ENCODE measurements around the gene GAB2.
A peak's percentile ranks its signal among the peaks of the same experiment; 100 is the strongest.

GAB2 gene

DNA sequence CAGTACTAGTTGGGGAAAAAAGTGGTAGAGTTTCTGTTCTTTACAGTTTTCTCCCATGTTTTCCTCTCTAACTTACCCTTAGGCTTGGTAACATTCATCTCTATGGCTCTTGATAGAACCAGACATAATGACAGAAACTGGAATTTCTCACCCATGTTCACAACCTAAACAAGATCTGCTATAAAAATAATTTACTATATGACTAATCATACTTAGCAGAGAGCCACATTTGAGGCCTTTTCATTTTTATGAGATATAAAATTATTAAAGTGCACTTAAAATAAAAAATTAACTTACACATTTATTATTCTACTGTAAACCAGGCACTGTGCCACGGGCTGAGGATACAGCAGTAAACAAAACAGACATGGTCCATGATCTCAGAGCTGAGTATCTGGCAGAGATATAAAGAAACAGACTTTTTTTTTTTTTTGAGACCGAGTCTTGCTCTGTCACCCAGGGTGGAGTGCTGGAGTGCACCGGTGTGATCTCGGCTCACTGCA, 98.1 kb downstream of the GAB2 start:
- peak overlapping the region; percentile 68 to 92 (median 81) for H3K27ac Mint-ChIP-seq
- H3K27me3 Mint-ChIP-seq (ENCODE audit: low read depth), result no peaks in the 10 kb centered on the region
- H3K36me3 Mint-ChIP-seq (ENCODE audit: low read depth), result no peaks in the 10 kb centered on the region

DNA sequence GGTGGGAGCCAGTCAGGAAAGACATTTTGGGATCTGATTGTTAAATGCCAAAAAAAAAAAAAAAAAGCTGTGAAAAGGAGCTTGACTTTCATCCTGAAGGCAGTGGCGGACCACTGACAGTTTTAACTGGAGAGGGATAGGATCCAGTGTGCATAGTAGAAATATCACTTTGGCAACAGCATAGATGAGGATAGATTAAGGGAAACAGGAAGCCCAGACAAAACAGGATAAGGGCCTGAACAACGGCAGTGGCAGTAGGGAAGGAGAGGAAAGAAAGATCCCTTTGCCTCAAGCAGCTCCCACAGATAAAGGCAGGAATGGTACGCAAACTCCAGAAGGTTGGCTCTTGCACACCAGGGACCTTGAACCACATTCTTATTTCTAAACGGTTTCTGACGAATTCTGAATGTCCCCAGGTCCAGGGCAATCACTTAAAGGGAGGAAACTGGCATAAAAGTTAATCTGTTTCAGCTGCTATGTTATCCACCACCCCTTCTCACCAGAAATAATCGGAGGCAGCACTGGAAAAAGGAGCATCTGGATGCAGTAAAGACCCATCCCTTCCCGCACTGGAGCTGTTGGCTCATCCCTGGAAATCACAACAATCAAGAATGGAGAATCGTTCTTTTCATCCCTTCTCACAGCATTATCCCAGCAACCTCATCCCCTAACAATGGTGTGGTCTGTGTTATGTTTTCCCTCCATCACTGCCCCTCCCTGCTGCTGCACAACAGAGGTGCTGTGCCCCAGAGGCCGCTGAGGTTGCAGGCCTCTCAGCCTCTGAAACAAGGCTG, 99.1 kb downstream of the GAB2 start:
- peak overlapping the region in 2 of 3 experiments; percentile 10 to 62 for H3K4me3 Mint-ChIP-seq
- H3K27me3 Mint-ChIP-seq (ENCODE audit: low read depth), result no peaks in the 10 kb centered on the region
- H3K4me1 Mint-ChIP-seq, result peaks cover 67% of the 10 kb centered on the region
- no peaks in the 10 kb centered on the region for H3K36me3 Mint-ChIP-seq (ENCODE audit: low read depth)
- peaks cover 7% of the 10 kb centered on the region for H3K9me3 Mint-ChIP-seq
- peak overlapping the region; percentile 68 to 92 (median 81) for H3K27ac Mint-ChIP-seq
- TF ChIP-seq CTCF (IDR thresholded peaks at IDR 0.05; ENCODE audit: unreplicated experiment in 3 of 3), result no peak

More for the DNA sequence above, 98.1 kb downstream of the GAB2 start:
- Mint-ChIP-seq H3K4me3 (peak overlapping the region in 1 of 3 experiments; percentile 62), H3K4me1 (peaks cover 59% of the 10 kb centered on the region), H3K9me3 (peaks cover 7% of the 10 kb centered on the region)
- TF ChIP-seq CTCF (IDR thresholded peaks at IDR 0.05; ENCODE audit: unreplicated experiment in 3 of 3), result no peak

- Mint-ChIP-seq H3K4me1 (peaks cover 78% of the 10 kb centered on the region), H3K27ac (peak overlapping the region in 1 of 3 experiments; percentile 80), H3K27me3 (ENCODE audit: low read depth) (no peaks in the 10 kb centered on the region), H3K4me3 (no peak overlapping the region), H3K9me3 (no peaks in the 10 kb centered on the region), H3K36me3 (ENCODE audit: low read depth) (no peaks in the 10 kb centered on the region)
- no peak for TF ChIP-seq CTCF (IDR thresholded peaks at IDR 0.05; ENCODE audit: unreplicated experiment in 3 of 3)
Measured at GRCh38 chr11:78315724-78316123, 101.9 kb downstream of the GAB2 start.

GRCh38 chr11:78314762-78315161, 102.9 kb downstream of the GAB2 start:
- Mint-ChIP-seq H3K36me3 (ENCODE audit: low read depth) (no peaks in the 10 kb centered on the region), H3K27me3 (ENCODE audit: low read depth) (no peaks in the 10 kb centered on the region), H3K4me3 (no peak overlapping the region), H3K27ac (peak overlapping the region; percentile 57 to 89 (median 80)), H3K9me3 (no peaks in the 10 kb centered on the region), H3K4me1 (peaks cover 75% of the 10 kb centered on the region)
- no peak for TF ChIP-seq CTCF (IDR thresholded peaks at IDR 0.05; ENCODE audit: unreplicated experiment in 3 of 3)

DNA sequence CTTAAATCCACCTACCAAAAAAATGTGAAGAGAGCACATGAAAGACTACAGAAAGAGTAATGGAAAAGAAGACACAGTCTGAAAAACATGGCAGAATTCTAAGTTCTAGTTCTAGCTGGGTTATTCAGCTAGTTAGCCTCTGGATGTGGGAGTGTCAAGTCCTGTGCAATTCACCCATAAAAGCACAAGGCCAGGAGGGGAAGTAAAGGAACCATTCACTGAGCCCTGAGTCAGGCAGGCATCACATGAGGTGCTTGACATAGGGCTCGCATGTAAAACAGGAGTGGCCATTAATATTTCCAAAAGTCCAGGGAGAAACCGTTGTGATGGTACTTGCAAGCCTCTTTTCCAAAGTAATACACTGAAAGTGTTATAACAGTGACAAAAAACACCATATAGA, 103.7 kb downstream of the GAB2 start:
- Mint-ChIP-seq H3K4me3 (no peak overlapping the region), H3K36me3 (ENCODE audit: low read depth) (no peaks in the 10 kb centered on the region), H3K27me3 (ENCODE audit: low read depth) (no peaks in the 10 kb centered on the region), H3K27ac (peak overlapping the region in 2 of 3 experiments; percentile 19 to 80), H3K9me3 (no peaks in the 10 kb centered on the region), H3K4me1 (peaks cover 72% of the 10 kb centered on the region)
- TF ChIP-seq CTCF (IDR thresholded peaks at IDR 0.05; ENCODE audit: unreplicated experiment in 3 of 3), result no peak

Measured in nephron (organoid).